Colonic mucosa (tissue), 4 donors: ENCODE measurements around the gene LRSAM1. TPM values are rescaled to one million over a fixed set of nuclear protein-coding genes. Genes with fewer than 3 reads are reported as not detected.

Experiments
- DNase-seq: peaks from one replicate; pipeline ENCODE4 v3.0.0-alpha.2; 2020
- H3K27ac ChIP-seq: fragments of 200-600 bp; one replicate; pipeline ENCODE4 v1.8.0; 2021
- H3K27me3 ChIP-seq: fragments of 200-600 bp; one replicate; pipeline ENCODE4 v1.8.0; 2021
- H3K36me3 ChIP-seq: fragments of 200-600 bp; one replicate; pipeline ENCODE4 v1.8.0; 2021
- H3K4me1 ChIP-seq: fragments of 200-600 bp; one replicate; pipeline ENCODE4 v1.8.0; 2021; ENCODE audit warnings: mild to moderate bottlenecking
- H3K4me3 ChIP-seq: fragments of 200-600 bp; one replicate; pipeline ENCODE4 v1.8.0; 2021
- H3K9ac ChIP-seq, 2 donors: one replicate each; pipeline ENCODE4 v1.7.0; 2013; ENCODE audit warnings: control low read depth in 2 of 2, low read depth in 2 of 2, low read length in 2 of 2
- H3K9me3 ChIP-seq: fragments of 200-600 bp; one replicate; pipeline ENCODE4 v1.8.0; 2021
- intact Hi-C: fragments of 100-400 bp; cut with DNase I; formaldehyde crosslinking; loops from one replicate; pipeline ENCODE4 v1.14.1; 2022
- total RNA-seq, 2 donors: library from RNA; stranded (reverse); fragmentation: NEBNext Ultra II Directional in 1 of 2; extraction: Animal tissue kit (Norgen Biotek cat#: 25700) in 1 of 2; gene quantifications; one replicate each; pipeline ENCODE4 v1.2.1, GENCODE V29; 2021
- TF ChIP-seq, protein P1 (sequence below): fragments of 200-600 bp; IDR thresholded peaks from one replicate; pipeline ENCODE4 v1.8.0; 2022; ENCODE audit warnings: antibody characterized with exemption, mild to moderate bottlenecking
- donor health status: healthy.
- donor health status: DM: no; HTN: no; CAD: no.
- donor health status: DM: no; HTN: no; CAD: no.

The LRSAM1 gene
- total RNA-seq, 2 donors from 2014 or later: 14.7 to 15.6 TPM

DNA sequence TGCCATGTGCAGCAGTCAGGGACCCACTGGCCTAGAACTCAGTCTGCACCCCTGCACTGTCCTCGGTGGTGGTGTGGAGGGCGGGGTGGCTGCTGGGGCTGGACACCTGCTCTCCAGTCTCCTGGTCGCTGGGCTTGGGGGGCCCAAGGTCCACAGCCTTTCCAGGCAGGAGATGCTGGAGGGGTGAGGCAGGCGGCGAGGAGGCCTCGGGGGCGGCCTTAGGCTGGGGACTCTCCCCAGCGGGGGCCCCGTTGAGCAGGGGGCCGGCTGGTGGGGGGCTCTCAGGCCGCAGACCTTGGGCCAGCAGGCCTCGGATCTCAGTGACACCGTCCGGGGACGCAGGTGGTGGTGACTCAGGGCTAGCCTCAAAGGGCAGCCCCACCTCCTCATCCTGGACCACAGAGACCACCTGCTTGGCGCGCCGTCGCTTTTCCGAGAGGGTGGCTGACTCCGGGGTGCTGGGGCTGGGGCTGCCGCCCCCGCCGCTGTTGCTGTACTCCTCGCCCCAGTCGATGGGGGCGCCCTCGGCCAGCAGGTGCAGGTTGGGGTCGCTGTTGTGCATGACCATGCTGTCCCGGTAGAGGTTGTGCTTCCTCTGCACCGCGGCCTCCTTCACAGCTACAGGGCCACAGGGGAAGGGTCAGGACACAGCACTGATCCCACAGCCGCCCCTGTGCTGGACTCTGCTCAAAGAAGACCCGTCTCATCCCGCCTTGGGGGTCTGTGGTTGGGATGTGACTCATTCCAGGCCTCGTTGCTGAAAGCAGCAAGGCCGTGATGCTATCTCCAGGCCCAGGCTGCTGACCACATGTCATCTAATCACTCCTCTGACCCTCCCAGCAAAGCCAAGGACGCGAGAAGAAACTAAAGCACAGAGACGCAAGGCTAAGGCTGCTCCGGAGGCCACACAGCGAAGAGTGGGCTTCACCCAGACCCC lies 55.8 kb downstream of the LRSAM1 start:
- Histone ChIP-seq H3K27me3 (no peaks in the 10 kb centered on the region), H3K4me3 (no peak overlapping the region), H3K4me1 (no peaks in the 10 kb centered on the region), H3K36me3 (peaks cover 21% of the 10 kb centered on the region), H3K27ac (no peak overlapping the region), H3K9me3 (no peaks in the 10 kb centered on the region), H3K9ac (no peak overlapping the region)
- intact Hi-C loops: loop anchor here (10.0 kb wide), 1 partner anchor 228 kb away; the partner anchor contains the start of gene TOR2A
- TF ChIP-seq, protein P1, sequence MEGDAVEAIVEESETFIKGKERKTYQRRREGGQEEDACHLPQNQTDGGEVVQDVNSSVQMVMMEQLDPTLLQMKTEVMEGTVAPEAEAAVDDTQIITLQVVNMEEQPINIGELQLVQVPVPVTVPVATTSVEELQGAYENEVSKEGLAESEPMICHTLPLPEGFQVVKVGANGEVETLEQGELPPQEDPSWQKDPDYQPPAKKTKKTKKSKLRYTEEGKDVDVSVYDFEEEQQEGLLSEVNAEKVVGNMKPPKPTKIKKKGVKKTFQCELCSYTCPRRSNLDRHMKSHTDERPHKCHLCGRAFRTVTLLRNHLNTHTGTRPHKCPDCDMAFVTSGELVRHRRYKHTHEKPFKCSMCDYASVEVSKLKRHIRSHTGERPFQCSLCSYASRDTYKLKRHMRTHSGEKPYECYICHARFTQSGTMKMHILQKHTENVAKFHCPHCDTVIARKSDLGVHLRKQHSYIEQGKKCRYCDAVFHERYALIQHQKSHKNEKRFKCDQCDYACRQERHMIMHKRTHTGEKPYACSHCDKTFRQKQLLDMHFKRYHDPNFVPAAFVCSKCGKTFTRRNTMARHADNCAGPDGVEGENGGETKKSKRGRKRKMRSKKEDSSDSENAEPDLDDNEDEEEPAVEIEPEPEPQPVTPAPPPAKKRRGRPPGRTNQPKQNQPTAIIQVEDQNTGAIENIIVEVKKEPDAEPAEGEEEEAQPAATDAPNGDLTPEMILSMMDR: no peak
- no peak for DNase-seq

- Histone ChIP-seq H3K9ac (no peak overlapping the region), H3K9me3 (no peaks in the 10 kb centered on the region), H3K4me3 (no peak overlapping the region), H3K36me3 (peaks cover 21% of the 10 kb centered on the region), H3K4me1 (no peaks in the 10 kb centered on the region), H3K27me3 (no peaks in the 10 kb centered on the region), H3K27ac (no peak overlapping the region)
- no peak for DNase-seq
- TF ChIP-seq, protein P1: no peak
- intact Hi-C loops: loop anchor here (10.0 kb wide), 1 partner anchor 227 kb away; the partner anchor contains the start of gene TOR2A
Measured at GRCh38 chr9:127507751-127508648, 56.7 kb downstream of the LRSAM1 start.

DNA sequence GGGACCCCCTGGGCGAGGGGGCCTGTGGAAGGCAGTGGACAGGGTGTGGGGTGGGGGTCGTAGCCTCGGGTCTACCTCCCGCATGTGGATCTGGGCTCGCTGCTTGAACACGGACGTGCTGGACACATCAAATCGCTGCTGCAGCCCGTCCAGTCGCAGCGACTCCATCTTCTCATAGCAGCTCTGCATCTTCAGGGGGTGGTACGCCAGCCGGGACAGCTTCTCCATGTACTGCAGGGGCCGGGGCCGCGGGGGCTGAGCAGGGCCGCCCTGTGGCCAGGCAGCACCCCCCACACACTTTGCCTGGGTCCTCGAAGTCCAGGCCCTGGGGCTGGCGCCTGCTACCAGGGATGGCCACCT lies 57.6 kb downstream of the LRSAM1 start:
- TF ChIP-seq, protein P1: no peak
- H3K27ac ChIP-seq: no peak overlapping the region
- peaks cover 21% of the 10 kb centered on the region for H3K36me3 ChIP-seq
- no peak overlapping the region for H3K4me3 ChIP-seq
- H3K9ac ChIP-seq: no peak overlapping the region
- no peak for DNase-seq
- no peaks in the 10 kb centered on the region for H3K9me3 ChIP-seq
- H3K4me1 ChIP-seq: no peaks in the 10 kb centered on the region
- no peaks in the 10 kb centered on the region for H3K27me3 ChIP-seq
- intact Hi-C loops: loop anchor here (10.0 kb wide), 1 partner anchor 226 kb away; the partner anchor contains the start of gene TOR2A

GRCh38 chr9:127509261-127509954 lies 58.1 kb downstream of the LRSAM1 start:
- intact Hi-C loops: loop anchor here (10.0 kb wide), 1 partner anchor 225 kb away; the partner anchor contains the start of gene TOR2A
- Histone ChIP-seq H3K4me3 (no peak overlapping the region), H3K27me3 (no peaks in the 10 kb centered on the region), H3K9ac (no peak overlapping the region), H3K4me1 (no peaks in the 10 kb centered on the region), H3K27ac (no peak overlapping the region), H3K36me3 (peaks cover 21% of the 10 kb centered on the region), H3K9me3 (no peaks in the 10 kb centered on the region)
- TF ChIP-seq, protein P1: no peak
- DNase-seq: no peak

GRCh38 chr9:127509955-127510299 lies 58.6 kb downstream of the LRSAM1 start:
- intact Hi-C loops: loop anchor here (10.0 kb wide), 1 partner anchor 225 kb away; the partner anchor contains the start of gene TOR2A
- Histone ChIP-seq H3K27me3 (no peaks in the 10 kb centered on the region), H3K36me3 (peaks cover 21% of the 10 kb centered on the region), H3K9me3 (no peaks in the 10 kb centered on the region), H3K9ac (no peak overlapping the region), H3K4me1 (no peaks in the 10 kb centered on the region), H3K4me3 (no peak overlapping the region), H3K27ac (no peak overlapping the region)
- TF ChIP-seq, protein P1: no peak
- no peak for DNase-seq
